H1 (cell line): Measurements from ENCODE around the gene FARS2. TPM values are rescaled to one million over a fixed set of nuclear protein-coding genes. Genes with fewer than 3 reads are reported as not detected.

Experiments used
- GTF2F1 ChIP-seq: IDR thresholded peaks from 2 replicates; pipeline ENCODE4 v1.6.1; 2012; ENCODE audit warnings: low read depth, low read length, improper control_type of control experiment, borderline replicate concordance
- RAD21 ChIP-seq, 2 experiments: IDR thresholded peaks in 1 of 2; conservative IDR thresholded peaks in 1 of 2; 2 replicates each; pipeline ENCODE4 v1.6.1; 2011; ENCODE audit warnings: low read depth in 2 of 2, low read length in 2 of 2, improper control_type of control experiment in 1 of 2, inconsistent platforms in 1 of 2, mild to moderate bottlenecking in 1 of 2, moderate library complexity in 1 of 2
- SIX5 ChIP-seq: IDR thresholded peaks from 2 replicates; pipeline ENCODE4 v1.6.1; 2011; ENCODE audit warnings: mild to moderate bottlenecking, low read depth, low read length
- SRF ChIP-seq: IDR thresholded peaks from 2 replicates; pipeline ENCODE4 v1.6.1; 2011; ENCODE audit warnings: mild to moderate bottlenecking, low read depth, low read length, moderate library complexity
- YY1 ChIP-seq: IDR thresholded peaks from 2 replicates; pipeline ENCODE4 v1.6.1; 2011; ENCODE audit warnings: low read depth, mild to moderate bottlenecking, low read length
- polyA plus RNA-seq, 7 experiments: library from polyadenylated mRNA; depleted of rRNA in 3 of 7; stranded (reverse) in 5 of 7; unstranded in 2 of 7; fragments of >200 nt in 5 of 7; fragments of 200-250 nt in 2 of 7; gene quantifications; 1 replicate in 5 of 7; 2 replicates in 1 of 7; 4 replicates in 1 of 7; pipeline versions ENCODE4 v1.2.1 to v1.2.3, GENCODE V29; 2011 to 2013; ENCODE audit warnings: missing spikeins in 2 of 7, mixed read lengths in 2 of 7
- total RNA-seq: library from RNA; stranded (reverse); fragmentation: NEBNext Ultra II Directional; extraction: Animal tissue kit (Norgen Biotek cat#: 25700); gene quantifications from 2 replicates; pipeline ENCODE4 v1.2.1, GENCODE V29; 2021

The FARS2 gene
- total and polyA plus RNA-seq, 2 of the 8 experiments (the other 6 are each of a cell fraction or from before 2014, with no cell fraction given): 11.7 to 14.4 TPM

GRCh38 chr6:5753209-5753608 is 491.9 kb downstream of the FARS2 start (continued):
- TF ChIP-seq GTF2F1 (no peak), SRF (no peak), SIX5 (no peak), RAD21 (IDR thresholded peaks at IDR 0.05 in 1 of 2, conservative IDR thresholded peaks at IDR 0.05 in 1 of 2; ENCODE audit: low read depth in 2 of 2, low read length in 2 of 2) (no peak), YY1 (no peak)
